Stimulated activated naive CD4-positive, alpha-beta T cell treated with Interleukin-2 at 50 U/mL for 16 hours (primary cell): ENCODE results near the gene GNA12.

ENCODE experiments used
- DNase-seq: peaks from one replicate; lab custom pipeline; 2025; lab: John Stamatoyannopoulos, UW

The GNA12 gene

GRCh38 chr7:2777898-2778535 lies 66.1 kb downstream of the GNA12 start:
- DNase-seq = no peak

DNA sequence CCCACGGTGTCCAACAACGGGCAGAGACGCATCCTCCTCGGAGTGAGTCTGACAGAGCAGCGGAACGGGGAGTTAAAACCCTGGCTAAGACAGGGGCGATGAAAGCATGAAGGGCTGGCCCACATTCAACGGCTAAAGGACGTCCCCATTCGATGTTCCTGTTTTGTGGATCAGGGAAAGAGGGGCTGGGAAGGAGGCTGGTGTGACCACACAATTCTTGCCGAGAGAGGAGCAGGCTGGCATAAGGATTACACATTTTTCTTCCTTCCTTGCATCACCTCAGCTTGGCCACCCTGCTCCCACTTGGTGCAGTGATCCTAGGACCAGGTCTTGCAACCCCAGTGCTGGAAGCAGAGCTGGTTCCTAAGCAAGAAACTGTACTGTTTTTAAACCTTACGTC lies 67.7 kb downstream of the GNA12 start:
- DNase-seq = no peak

GRCh38 chr7:2775785-2776184 lies 68.3 kb downstream of the GNA12 start:
- no peak for DNase-seq

GRCh38 chr7:2775376-2775775 lies 68.7 kb downstream of the GNA12 start:
- DNase-seq = no peak

DNA sequence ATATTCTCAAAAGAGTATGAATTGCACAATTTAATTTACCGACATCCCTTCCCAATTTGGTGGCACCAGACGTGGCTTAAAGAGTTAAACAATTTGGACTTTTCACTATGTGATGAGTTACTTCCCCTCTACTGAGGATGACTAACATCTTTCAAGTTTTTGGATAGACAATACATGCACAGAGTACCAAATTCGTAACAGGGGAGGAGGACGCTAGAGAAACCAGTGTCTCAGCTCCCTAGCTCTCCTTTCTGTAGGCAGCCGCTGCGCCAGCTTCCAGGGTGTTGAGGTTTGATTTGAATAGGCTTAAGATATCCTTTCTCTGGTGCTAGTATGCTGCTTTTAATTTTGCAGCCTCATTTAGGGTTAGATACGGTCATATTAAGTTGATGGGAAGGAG lies 69.2 kb downstream of the GNA12 start:
- DNase-seq = no peak

DNA sequence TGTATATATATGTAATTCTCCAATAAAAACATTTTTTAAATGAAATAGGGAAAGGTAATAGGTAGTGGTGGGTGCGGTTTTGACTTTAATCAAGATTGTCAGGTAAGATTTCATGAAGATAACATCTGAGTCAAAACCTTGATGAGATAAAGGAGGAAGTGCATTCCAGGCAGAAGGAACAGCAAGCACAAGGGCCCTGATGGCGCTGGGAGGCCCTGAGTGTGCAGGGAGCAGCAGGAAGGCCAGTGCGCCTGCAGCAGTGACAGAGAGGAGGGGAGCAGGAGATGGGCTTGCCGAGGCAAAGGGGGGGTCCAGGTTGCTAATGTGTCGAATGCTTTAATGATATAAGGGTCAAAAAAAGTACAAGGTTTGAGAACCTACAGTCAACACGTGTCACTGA lies 69.8 kb downstream of the GNA12 start:
- DNase-seq = no peak

DNA sequence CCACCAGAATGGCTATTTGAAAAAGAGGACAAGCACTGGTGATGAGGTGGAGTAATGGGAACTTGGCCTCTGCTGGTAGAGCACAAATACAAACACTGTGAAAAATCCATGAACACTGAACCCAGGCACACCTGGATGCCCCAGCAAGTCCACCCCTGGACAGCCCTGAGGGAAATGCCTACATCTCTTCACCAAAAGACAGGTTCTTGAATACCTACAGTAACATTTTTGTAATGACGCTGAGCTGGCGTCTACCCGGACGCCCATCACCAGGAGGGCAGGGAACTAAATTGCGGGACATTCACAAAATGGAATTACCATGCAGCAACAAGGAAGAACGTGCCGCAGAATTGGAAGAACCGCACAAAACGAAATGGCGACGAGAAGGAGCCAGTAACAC lies 70.5 kb downstream of the GNA12 start:
- no peak for DNase-seq

DNA sequence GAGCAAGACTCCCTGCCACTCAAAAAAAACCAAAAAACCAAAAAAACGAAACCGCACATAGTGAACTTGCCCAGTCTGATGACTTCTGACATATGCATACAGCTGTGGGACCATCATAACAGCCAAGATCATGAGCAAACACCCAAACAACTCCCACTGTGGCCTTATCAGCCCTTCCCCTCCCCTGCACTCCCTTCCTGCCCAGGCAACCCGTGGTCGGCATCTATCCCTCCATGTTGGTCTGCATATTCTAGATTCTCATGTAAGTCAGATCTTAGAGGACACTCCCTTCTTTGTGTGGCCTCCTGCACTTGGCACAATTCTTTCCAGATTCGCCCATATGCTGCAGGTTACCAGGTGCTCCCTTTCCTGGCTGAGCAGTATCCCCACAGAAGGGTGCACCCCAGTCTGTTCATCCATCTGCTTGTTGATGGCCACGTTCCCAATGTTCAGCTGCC lies 72.8 kb downstream of the GNA12 start:
- DNase-seq = no peak

- no peak for DNase-seq
Observed at GRCh38 chr7:2764621-2765020, 79.5 kb downstream of the GNA12 start.

DNA sequence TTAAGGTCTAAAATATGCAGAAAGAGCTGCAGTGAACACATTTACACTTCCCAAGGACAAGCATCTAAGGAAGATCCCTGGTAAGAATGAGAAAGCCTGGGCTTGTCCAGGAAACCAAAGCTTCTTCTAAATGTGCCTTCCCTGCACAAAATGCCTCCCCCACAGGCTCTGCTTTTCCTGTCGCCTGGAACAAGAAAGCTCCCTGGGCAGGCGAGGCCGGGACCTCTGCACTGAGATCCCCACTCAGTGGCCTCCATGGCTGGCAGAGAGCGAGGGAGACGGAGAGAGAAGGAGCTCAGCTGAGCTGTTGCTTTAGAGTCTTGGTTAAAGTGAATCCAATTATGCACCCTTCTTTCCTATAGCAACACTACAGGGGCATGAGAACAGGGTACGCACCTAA lies 80.5 kb downstream of the GNA12 start:
- no peak for DNase-seq

- DNase-seq = no peak
Observed at GRCh38 chr7:2761801-2762497, 82.2 kb downstream of the GNA12 start.

DNA sequence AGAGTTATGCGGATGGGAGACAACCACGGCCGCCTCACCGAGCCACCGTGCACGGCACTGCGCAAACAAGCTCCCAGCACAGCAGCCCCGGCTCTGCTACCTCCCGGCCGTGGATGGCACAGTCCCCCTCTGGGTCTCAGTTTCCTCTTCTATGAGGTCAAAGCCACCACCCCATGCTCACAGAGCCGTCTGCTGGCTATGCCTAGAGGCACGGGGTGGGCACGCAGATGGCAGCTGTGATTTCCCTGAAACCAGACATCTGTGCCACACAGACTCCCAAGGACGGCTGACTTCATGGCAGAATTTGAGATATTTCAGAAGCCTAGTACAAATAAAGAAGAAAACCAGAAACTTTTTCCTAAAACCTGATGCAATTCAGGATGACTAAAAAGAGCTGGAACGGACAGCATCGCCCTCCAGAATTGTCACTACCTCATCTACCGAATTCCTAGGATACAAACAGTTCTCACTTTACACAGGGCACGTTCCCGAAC lies 82.9 kb downstream of the GNA12 start:
- DNase-seq = no peak

GRCh38 chr7:2760098-2760889 lies 83.8 kb downstream of the GNA12 start:
- no peak for DNase-seq

DNA sequence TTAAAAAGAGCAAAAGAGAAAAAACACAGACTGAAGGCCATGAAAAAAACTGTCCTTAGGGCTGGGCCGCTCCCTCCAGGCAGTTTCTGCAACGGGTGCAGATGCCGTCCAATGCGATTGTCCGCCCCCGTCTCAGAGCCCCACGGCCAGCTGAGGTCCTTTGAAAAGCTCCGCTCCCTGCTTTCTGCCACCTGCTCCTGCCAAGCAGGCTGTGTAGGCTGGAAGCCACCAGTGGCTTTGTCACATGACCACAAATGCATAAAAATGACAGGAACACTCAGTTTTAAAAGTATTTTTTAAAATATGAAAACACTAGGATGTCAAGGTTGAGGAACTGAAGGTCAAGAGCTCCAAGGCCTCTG lies 84.4 kb downstream of the GNA12 start:
- DNase-seq = no peak

GRCh38 chr7:2758673-2759616 lies 85.2 kb downstream of the GNA12 start:
- no peak for DNase-seq

GRCh38 chr7:2757904-2758672 lies 86.0 kb downstream of the GNA12 start:
- peak; percentile 78 for DNase-seq

GRCh38 chr7:2757361-2757903 lies 86.7 kb downstream of the GNA12 start:
- no peak for DNase-seq

DNA sequence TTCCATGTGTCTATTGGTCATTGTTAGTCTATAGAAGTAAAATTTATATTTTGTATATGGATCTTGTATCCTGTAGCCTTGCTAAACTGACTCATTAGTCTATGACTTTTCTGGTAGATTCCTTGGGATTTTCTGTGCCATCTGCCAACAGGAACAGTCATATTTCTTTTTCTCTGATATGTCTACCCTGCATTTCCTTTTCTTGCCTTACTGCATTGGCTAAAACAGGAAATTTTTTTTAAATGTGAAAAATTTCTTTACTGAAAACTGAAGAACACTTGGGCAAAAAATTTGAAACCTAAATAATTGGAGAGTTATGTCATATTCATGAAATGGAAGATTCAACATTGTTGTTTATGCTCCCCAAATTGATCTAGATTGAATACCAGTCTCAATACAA lies 88.6 kb downstream of the GNA12 start:
- no peak for DNase-seq

GRCh38 chr7:2754912-2755311 lies 89.2 kb downstream of the GNA12 start:
- no peak for DNase-seq

DNA sequence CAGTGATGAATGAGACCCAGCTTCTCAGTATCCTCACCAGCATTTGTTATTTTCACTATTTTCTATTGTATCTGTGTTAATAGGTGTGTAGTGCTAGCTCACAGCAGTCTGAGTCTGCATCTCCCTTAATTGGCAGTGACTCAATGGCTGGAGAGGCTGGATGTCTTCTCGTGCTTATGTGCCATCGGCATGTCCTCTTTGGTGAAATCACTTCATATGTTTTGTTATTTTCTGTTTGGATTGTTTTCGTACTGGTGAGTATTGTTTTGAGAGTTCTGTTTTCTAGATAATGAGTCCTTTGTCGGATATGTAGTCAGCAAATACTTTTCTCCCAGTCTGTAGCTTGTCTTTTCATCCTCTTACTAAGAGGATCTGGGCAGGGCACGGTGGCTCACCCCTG lies 90.0 kb downstream of the GNA12 start:
- no peak for DNase-seq

DNA sequence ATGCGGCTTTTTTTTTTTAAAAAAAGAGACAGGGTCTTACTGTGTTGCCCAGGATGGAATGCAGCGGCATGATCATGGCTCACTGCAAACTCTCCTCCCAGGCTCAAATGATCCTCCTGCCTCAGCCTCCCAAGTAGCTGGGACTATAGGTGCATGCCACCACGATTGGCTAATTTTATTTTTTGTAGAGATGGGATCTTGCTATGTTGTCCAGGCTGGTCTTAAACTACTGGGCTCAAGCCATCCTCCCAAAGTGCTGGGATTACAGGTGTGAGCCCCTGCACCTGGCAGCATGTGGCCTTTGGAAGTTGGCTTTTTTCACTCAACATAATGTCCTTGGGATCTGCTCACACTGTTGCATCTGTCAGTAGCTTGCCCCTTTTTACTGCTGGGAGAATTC lies 91.0 kb downstream of the GNA12 start:
- DNase-seq = no peak
